ENCODE results near the gene TIMP2.

TIMP2 gene

GRCh38 chr17:78831688-78832540 is 93.3 kb downstream of the TIMP2 start:
- DNase-seq: no peak

DNA sequence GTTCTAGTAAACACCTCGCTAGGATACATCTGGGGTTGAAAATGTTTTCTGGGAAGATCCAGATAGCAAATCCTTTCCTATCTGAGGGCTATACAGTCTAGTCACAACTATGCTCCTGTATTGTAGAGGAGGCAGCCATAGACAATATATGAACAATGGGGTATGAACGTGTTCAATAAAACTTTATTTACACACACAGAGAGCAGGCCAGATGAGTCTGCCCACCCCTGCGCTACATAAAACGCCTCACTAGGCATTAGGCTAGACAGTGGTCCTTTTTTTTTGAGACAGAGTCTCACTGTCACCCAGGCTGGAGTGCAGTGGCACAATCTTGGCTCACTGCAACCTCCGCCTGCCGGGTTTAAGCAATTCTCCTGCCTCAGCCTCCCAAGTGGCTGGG is 95.7 kb downstream of the TIMP2 start:
- DNase-seq: no peak

DNA sequence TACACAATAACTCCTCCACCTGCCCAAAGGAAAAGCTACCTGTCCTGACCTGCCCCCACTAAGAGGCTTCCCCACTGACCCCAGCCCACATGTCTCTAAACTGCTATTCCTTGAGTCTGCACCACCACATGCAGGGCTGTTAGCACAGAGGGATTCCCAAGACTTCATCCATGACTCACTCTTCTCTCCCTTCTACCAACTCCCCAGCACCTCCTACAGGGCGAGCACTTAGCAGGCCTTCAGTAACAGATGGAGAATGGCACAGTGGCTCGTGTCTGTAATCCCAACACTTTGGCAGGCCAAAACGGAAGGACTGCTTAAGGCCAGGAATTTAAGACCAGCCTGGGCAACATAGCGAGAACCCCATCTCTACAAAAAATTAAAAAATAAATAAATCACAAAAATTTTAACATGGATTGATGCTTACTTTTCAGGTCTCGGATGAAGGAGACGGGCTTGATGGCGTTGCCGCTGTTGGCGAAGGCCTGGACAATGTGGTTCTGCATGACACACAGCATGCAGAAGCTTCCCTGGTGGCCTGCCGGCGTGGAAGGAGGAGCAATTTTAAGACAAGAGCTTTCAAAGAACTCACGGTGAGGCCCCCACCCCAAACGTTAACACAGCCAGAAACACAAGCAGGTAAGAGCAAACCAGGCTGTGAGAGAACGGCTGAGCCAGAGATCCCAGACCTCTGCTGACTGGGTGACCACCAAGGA is 96.6 kb downstream of the TIMP2 start:
- peak; percentile 44 for DNase-seq

DNA sequence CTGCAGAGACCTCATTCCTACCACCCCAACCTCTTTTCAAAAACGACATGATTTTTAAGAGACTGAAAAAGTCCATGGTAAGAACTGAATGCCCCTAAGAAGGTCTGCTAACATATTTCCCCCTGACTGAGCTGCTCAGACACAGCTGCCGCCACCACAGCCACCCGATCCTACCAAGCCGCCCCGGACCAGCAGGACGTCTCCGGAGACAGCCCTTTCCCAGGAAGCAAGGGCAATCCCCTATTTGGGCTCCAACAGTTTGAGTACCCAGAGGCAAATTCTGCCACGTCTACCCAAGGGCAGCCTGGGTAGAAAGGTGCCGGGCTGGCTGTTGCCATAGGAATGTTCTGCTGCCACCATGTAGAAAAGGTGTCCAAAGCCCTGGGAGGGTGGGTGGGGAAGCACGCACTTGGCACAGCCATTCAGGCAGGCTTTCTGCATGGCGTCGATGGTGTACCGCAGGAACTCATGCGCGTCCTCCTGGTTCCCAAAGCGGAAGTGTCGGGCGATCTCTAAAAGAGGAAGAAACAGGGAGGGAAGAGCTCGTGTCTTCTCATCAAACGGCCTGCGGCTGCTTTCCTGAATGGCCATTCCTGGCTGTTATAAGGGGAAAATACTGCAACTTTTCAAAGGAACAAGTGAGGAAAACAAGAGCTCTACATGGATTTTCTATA is 98.2 kb downstream of the TIMP2 start:
- no peak for DNase-seq

DNA sequence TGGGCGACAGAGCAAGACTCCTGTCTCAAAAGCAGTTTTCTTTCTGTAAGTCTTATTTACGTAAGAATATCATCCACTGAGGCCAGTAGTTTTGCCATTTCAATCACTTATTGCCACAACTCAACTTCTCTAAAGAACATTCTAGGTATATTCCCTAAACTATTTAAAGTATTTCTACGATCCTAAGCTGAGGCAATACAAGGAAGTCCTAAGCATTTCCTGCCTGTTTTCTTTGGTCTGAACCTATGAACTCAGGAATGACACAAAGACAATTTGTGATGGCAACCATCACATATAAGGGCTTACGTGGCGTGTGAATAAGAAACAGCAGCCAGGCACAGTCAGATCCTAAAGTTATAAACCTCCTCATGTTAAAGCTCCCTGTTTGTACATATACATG is 98.8 kb downstream of the TIMP2 start:
- peak; percentile 12 for DNase-seq

DNA sequence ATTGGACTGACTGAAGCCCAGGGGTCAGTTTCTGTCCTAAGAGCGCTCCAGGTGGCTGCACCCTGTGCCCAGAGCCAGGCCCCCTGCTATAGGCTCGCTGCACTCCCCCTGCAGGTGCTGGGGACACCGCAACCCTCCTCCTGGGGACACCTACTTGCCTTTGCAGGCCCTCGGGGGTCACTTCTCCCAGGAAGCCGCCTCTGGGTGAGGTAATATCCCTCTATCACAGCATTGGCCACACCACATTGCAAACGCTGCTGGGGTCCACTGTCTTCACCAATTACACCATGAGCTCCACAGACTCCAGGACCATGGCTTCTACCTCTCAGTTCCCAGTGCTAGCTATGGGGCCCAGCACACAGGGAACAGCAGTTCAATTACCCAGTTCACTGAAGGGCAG is 99.5 kb downstream of the TIMP2 start:
- DNase-seq: no peak

- DNase-seq: no peak
These were observed 100.9 kb downstream of the TIMP2 start for GRCh38 chr17:78824240-78824639.

- no peak for DNase-seq
These were observed 101.7 kb downstream of the TIMP2 start for GRCh38 chr17:78823282-78824046.

GRCh38 chr17:78822552-78822951 is 102.6 kb downstream of the TIMP2 start:
- peak; percentile 74 for DNase-seq

DNA sequence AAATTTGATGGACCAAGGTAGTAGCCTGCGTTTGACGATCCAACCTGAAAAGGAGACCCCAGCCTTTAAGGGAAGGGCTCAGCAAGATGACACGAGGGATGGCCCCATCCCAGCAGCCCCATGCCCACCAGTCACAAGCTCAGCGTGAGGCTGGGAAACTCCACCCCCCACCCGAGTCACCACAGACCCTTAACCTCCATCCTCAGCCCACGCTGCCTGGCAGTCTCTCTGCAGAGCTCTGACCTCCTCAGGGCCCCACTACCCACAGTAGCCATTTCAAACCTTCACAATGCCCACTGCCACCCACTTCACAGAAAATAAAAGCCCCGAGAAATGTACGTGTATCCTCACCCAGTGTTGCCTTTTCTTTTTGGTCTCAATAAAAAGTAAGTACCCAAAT is 103.2 kb downstream of the TIMP2 start:
- no peak for DNase-seq

DNA sequence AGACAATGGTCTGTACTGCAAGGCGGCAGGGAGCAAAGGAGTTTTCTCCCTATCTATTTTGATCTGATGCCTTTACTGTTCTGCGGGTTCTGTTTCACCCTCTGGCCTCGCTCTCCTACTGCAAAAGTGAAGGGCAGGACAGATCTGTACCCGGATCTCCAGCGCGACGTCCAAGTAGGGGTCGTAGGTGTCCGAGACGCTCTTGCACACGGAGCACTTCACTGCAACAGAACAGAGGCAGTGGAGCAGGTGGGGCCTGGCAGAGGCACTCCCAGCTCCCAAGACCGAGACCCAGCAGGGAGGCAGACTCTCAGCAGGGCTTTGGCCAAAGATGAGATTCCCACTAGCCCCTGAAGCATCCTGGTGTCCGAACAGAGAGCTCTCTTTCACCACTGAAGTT is 104.3 kb downstream of the TIMP2 start:
- DNase-seq: no peak

- no peak for DNase-seq
These were observed 105.1 kb downstream of the TIMP2 start for GRCh38 chr17:78819806-78820792.

GRCh38 chr17:78819402-78819801 is 105.8 kb downstream of the TIMP2 start:
- no peak for DNase-seq

DNA sequence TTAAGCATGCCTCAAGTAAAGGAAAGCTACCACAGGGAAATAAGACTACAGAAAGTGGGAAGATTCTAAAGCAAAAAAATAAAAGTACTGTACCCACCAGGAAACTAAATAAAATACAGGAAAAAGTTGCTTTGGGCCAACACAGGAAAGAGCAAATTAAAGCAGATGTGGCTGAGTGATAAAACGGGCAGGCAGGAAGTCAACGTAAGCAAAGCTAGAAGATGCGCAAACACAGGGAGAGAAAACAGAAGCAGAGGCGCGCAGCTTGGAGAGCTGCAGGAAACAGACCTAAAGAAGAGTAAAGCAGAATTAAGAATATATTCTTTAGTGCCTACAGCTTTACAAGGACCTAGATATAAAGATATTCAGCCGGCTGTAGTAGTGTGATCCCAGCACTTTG is 106.3 kb downstream of the TIMP2 start:
- no peak for DNase-seq

GRCh38 chr17:78818152-78818846 is 106.9 kb downstream of the TIMP2 start:
- no peak for DNase-seq

- DNase-seq: no peak
These were observed 108.1 kb downstream of the TIMP2 start for GRCh38 chr17:78817123-78817522.

- DNase-seq: no peak
These were observed 109.5 kb downstream of the TIMP2 start for GRCh38 chr17:78815696-78816095.

DNA sequence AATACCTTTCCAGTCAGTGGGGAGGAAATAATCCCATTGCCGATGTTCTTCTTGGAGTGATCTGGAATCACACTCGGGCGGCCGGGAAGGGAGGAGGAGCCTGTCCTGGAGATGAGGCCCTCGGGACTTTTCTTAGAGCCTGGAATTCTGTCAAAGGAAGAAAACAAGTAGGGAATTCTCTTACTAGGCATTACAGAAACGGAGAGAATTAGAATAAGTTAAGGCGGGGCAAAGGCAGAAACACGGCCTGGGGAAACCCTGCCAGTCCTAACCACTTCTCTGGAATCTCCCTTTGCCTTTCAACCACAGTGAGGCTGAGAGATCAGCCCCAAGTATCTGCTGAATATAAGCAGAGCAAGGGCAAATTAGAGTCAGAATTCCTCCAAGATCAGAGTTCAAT is 112.3 kb downstream of the TIMP2 start:
- no peak for DNase-seq

GRCh38 chr17:78808163-78808562 is 117.0 kb downstream of the TIMP2 start:
- no peak for DNase-seq

- DNase-seq: no peak
These were observed 118.7 kb downstream of the TIMP2 start for GRCh38 chr17:78806451-78806850.

DNA sequence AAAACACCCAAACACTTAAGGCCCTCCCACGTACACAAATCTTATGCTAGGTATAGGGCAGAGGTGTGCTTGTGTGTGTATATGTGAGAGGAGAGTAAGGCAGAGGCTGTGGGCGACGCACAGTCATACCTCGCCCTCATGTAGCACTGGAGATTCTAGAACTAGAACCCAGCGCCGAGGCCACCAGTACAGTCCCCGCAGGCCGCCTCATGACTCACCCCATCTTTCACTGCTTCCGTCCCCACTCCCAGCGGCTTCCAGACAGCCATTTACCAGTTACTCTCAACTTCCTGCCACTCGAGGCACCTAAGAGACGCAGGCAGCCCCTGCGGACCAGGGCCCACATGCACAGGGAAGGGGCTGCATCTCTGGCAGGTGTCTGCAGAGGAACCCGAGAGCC is 119.9 kb downstream of the TIMP2 start:
- no peak for DNase-seq

Data from fibroblast of skin of right biceps (primary cell).